ENCODE data around the gene NCOA4.

NCOA4 gene

DNA sequence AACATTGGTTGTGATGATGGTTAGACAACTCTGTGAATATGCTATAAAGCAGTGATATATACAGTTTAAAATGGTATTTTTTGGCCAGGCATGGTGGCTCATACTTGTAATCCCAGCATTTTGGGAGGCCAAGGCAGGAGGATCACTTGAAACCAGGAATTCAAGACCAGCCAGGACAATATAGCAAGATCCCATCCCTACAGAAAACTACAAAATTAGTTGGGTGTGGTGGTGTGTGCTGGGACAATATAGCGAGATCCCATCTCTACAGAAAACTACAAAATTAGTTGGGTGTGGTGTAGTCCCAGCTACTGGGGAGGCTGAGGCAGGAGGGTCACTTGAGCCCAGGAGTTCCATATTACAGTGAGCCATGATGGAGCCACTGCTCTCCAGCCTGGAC, 43.1 kb upstream of the NCOA4 start:
- TF ChIP-seq, protein P1, sequence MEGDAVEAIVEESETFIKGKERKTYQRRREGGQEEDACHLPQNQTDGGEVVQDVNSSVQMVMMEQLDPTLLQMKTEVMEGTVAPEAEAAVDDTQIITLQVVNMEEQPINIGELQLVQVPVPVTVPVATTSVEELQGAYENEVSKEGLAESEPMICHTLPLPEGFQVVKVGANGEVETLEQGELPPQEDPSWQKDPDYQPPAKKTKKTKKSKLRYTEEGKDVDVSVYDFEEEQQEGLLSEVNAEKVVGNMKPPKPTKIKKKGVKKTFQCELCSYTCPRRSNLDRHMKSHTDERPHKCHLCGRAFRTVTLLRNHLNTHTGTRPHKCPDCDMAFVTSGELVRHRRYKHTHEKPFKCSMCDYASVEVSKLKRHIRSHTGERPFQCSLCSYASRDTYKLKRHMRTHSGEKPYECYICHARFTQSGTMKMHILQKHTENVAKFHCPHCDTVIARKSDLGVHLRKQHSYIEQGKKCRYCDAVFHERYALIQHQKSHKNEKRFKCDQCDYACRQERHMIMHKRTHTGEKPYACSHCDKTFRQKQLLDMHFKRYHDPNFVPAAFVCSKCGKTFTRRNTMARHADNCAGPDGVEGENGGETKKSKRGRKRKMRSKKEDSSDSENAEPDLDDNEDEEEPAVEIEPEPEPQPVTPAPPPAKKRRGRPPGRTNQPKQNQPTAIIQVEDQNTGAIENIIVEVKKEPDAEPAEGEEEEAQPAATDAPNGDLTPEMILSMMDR (conservative IDR thresholded peaks at IDR 0.05; ENCODE audit: low read depth) = no peak
- ChIA-PET CTCF (no interaction called here), POLR2A (ENCODE audit: low non-redundant PET) (no interaction called here)
- no peak overlapping the region for H3K27ac ChIP-seq
- DNase-seq (ENCODE audit: low spot score) = no peak

DNA sequence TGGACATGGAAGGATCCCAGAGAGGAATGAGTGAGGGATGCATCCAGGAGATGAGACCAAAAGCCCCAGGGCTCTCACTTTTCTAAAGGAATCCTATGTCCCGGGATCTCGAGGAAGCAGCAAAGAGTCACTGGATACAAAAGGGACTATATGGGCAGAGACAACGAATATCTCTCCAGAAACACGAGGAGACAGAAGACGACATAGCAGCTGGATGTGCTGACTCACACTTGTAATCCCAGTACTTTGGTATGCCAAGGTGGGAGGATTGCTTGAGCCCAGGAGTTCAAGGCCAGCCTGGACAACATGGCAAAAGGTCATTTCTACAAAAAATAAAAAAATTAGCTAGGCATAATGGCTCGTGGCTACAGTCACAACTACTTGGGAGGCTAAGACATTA, 40.3 kb upstream of the NCOA4 start:
- POLR2A ChIA-PET (ENCODE audit: low non-redundant PET) = no interaction called here
- H3K27ac ChIP-seq = no peak overlapping the region
- CTCF ChIA-PET = no interaction called here
- no peak for DNase-seq (ENCODE audit: low spot score)
- TF ChIP-seq, protein P1 (conservative IDR thresholded peaks at IDR 0.05; ENCODE audit: low read depth) = no peak

DNA sequence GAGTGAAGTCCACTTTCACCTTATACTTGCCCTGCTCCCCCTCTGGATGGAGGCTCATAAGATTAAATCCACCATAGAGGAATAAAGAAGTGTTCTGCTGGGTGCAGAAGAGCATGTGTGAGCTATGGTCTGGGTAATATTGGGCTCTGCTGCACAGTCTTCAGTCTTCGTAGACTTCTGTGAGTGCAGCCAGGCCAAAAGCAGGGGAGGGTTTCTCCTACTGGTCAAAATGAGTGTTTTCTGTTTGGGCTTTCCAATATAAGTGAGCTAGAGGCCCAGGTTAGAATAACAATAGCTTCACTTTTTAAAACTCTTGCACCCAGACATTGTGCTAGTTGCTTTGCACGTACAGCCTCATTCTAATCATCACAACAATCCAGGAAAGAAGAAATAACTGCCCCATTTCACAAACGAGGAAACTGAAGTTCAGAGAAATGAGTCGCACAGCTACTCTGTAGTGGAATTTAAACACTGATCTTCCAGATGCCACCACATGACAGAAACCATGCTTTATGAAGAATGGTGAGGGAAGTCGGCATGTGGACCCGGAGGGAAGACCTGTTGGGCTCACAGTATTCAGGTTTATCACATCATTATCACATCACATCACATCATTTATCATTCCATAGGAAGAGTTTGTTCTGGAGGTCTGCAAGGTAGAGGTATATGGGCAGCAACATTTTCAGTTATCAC, 39.5 kb upstream of the NCOA4 start:
- DNase-seq (ENCODE audit: low spot score) = no peak
- CTCF ChIA-PET = interaction anchor here (0.7 kb wide), 1 partner anchor 86 kb away, joined by 5 read pairs; no protein-coding TSS in a partner anchor
- POLR2A ChIA-PET (ENCODE audit: low non-redundant PET) = no interaction called here
- no peak overlapping the region for H3K27ac ChIP-seq
- TF ChIP-seq, protein P1 (conservative IDR thresholded peaks at IDR 0.05; ENCODE audit: low read depth) = no peak

DNA sequence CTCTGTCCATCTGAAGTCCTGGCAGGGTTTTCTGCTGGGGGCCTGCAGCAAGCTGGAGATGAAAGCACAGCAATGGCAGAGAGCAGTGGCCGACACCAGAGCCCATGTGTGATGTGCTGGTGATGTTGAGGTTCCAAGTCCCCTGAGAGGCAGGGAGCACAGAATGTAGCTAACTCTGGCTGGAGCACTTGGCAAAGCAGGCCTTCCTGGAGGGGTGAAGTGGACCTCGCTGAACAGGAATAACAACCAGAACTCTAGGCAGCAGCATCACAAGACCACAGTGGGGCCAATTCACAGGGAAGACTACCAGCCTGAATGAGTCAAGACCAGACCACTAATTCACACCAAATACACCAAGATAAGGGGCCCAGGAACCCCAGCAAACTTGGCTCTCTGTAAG, 38.5 kb upstream of the NCOA4 start:
- TF ChIP-seq, protein P1 (conservative IDR thresholded peaks at IDR 0.05; ENCODE audit: low read depth) = no peak
- CTCF ChIA-PET = no interaction called here
- DNase-seq (ENCODE audit: low spot score) = no peak
- no peak overlapping the region for H3K27ac ChIP-seq
- POLR2A ChIA-PET (ENCODE audit: low non-redundant PET) = no interaction called here

DNA sequence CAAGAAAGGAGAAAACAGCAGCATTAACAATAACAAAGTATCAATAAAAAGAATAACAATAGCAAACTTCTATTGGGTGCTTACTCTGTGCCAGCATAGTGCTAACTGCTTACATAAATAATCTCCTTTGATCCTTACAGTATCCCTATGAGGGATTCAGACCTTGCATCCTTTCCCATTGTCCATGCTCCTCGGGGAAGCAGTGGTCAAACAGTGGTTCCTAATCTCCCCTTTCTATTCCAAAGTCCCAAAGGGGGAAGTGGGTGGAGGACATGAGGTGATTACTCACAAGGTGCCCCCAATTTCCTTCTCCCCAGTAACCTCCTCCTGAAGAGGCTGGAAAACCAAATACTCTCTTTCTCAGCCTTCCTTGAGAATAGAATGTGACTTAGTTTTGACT, 37.7 kb upstream of the NCOA4 start:
- H3K27ac ChIP-seq = no peak overlapping the region
- ChIA-PET CTCF (no interaction called here), POLR2A (ENCODE audit: low non-redundant PET) (no interaction called here)
- TF ChIP-seq, protein P1 (conservative IDR thresholded peaks at IDR 0.05; ENCODE audit: low read depth) = no peak
- no peak for DNase-seq (ENCODE audit: low spot score)

DNA sequence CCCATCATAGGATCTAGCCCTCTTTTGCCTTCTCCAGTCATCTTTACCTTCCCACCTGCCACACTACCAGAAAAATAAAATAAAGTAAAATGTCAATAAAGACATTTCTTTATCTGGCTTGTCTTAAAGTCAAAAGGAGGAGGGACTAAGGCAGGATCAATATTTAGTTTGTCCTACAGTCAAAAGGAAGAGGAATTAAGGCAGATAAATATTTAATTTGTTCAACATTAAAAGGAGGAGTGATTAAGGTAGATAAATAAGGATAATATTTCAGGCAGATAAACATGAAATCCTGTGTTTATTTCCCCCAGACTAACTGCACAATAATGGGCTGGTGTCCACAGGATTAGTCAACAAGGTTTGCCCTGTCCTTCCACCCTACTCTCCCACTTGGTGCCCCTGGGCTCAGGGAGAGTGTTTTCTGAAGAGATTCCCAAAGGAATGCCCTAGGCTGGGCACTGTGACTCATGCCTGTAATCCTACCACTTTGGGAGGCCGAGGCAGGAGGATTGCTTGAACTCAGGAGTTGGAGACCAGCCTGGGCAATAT, 33.9 kb upstream of the NCOA4 start:
- CTCF ChIA-PET = no interaction called here
- TF ChIP-seq, protein P1 (conservative IDR thresholded peaks at IDR 0.05; ENCODE audit: low read depth) = no peak
- POLR2A ChIA-PET (ENCODE audit: low non-redundant PET) = no interaction called here
- no peak for DNase-seq (ENCODE audit: low spot score)
- H3K27ac ChIP-seq = no peak overlapping the region
